Urothelium cell line (cell line): Measurements from ENCODE around the gene FYB2.

Experiments used
- DNase-seq: peaks from one replicate; pipeline ENCODE4 v3.0.0; 2011; ENCODE audit warnings: low spot score, mixed read lengths
- FAIRE-seq: peaks from 2 replicates; lab custom pipeline; 2011; peaks lifted over from hg19 to GRCh38; lab: Jason Lieb, UNC

The FYB2 gene, protein sequence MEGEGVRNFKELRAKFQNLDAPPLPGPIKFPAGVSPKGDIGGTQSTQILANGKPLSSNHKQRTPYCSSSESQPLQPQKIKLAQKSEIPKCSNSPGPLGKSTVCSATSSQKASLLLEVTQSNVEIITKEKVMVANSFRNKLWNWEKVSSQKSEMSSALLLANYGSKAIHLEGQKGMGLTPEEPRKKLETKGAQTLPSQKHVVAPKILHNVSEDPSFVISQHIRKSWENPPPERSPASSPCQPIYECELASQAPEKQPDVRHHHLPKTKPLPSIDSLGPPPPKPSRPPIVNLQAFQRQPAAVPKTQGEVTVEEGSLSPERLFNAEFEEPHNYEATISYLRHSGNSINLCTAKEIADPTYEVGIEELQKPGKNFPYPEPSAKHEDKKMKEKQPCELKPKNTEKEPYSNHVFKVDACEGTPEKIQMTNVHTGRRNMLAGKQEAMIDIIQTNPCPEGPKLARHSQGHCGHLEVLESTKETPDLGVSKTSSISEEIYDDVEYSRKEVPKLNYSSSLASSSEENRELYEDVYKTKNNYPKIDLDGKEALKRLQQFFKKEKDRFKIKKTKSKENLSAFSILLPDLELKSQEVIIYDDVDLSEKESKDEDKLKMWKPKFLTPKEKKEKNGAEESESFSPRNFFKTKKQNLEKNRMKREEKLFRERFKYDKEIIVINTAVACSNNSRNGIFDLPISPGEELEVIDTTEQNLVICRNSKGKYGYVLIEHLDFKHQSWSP

DNA sequence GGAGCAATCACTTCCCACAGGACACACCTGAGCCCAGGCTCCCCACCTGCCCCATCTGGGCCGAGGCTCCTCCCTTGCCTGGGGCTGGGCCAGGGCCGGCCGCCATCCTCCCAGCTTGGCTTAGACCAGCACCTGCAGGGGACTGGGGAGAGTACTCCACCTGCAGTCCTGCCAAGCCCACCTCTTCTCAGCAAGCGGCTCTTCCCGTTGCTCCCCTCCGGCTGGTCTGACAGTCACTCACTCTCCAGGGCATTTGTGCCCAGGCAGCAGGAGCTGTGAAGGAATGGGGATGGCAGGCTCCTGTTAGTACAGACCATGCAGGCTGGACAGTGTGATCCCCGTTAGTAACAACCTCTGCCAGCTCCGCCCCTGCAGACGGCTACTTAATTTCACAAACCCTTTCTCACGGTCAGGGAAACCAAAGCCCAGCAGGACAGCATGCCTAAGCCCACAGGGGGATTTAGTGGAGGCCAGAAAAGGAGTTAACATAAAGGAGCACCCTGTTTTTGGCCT, at the start of gene FYB2:
TSS of gene FYB2 (minus strand) at position 18 of the 513 bp plus-strand sequence. CDS start 114 bp downstream, outside the sequence.
- DNase-seq (no peak), FAIRE-seq (no peak)

DNA sequence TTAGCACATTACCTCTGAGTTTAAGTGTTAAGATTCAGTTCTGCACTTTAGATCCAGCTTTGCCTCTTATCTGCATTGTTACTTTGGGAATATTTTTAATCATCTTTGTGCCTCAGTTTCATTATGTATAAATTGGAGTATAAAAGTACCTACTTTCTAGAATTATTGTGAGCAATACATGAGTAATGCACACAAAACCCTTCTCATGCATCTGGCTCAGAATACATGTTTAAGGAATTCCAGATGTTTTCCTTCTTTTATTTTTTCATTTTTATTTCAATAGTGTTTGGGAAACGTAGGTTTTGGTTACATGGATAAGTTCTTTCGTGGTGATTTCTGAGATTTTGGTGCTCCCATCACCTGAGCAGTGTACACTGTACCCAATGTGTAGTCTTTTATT, 49.6 kb upstream of the FYB2 start:
- no peak for DNase-seq

DNA sequence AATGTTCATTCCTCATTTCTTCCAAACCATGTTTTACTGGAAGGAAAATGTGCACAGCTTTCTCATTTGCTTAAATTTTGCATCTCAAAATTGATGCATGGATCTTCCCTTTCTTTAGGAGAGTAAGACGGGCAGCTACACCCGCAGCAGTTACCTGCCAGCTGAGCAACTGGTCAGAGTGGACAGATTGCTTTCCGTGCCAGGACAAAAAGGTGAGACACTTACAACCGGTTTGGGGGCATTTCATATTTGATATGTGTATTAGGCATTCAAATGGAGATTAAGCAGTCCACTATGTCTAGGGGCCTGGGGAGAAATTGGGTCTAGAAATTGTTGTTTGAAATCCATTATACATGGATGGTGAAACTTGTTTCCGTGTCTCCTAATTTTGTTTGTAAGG, 48.3 kb upstream of the FYB2 start:
- no peak for DNase-seq
- no peak for FAIRE-seq

More for the DNA sequence above, 49.6 kb upstream of the FYB2 start:
- FAIRE-seq, result no peak

DNA sequence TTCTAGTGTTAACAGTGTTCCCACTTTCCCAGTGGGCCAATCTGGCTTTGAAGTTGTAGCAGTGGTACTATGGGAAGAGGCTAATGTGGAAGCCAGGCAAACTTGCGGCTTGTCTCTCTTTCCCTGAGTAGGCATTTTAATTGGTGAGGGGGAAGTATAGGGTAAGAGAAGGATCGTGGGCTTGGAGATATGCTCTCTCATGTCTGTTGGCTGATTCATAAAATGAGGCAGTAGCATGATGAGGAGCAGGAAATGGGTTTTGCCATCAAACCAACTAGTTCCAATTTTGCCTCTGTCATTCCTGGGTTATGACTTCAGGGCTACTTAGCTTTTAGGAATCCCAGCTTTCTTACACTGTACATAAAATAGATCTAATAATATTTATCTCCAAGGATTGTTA, 47.5 kb upstream of the FYB2 start:
- peak; percentile 5 for DNase-seq
- no peak for FAIRE-seq

- no peak for FAIRE-seq
- DNase-seq, result no peak
Measured at GRCh38 chr1:56864430-56864829, 45.2 kb upstream of the FYB2 start.

- DNase-seq (no peak), FAIRE-seq (no peak)
Measured at GRCh38 chr1:56863265-56863992, 44.2 kb upstream of the FYB2 start.

DNA sequence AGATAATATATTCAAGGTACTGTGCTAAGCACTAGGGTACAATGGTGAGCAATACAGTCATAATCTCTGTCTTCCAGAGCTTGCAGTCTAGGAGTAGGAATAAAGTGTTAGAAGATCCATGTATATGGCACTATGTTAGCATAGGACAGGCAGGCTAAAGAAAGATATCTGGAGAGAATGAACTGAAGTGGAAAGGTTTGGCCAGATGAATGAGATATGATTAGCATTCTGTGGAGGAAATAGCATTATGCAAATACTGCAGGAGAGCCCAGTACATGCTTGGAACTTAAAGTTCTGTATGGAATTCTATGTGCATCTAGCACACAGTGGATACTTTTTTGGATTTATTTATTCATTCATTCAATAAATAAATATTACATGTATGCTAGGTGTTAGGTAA, 40.1 kb upstream of the FYB2 start:
- FAIRE-seq, result no peak
- DNase-seq, result no peak

DNA sequence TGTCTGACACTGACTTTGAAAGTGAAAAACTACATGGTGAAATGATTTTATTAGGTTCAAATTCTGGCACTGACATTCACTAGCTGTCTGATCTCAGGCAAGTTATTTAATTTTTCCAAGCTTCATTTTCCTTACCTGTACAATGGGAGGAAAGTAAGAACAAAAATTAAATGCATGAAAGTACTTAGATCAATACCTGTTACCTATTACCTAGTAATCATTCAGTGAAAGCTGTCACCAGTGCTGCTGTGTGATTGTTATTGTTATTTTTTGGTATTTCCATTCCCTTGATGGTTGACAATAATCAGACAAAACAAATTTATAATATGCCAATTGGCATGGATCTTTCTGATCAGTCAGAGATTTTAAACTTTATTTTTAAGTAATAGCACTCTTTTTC, 37.0 kb upstream of the FYB2 start:
- FAIRE-seq, result no peak

GRCh38 chr1:56855190-56855589, 36.0 kb upstream of the FYB2 start:
- no peak for FAIRE-seq
- DNase-seq, result no peak

More for the DNA sequence above, 37.0 kb upstream of the FYB2 start:
- DNase-seq, result no peak

DNA sequence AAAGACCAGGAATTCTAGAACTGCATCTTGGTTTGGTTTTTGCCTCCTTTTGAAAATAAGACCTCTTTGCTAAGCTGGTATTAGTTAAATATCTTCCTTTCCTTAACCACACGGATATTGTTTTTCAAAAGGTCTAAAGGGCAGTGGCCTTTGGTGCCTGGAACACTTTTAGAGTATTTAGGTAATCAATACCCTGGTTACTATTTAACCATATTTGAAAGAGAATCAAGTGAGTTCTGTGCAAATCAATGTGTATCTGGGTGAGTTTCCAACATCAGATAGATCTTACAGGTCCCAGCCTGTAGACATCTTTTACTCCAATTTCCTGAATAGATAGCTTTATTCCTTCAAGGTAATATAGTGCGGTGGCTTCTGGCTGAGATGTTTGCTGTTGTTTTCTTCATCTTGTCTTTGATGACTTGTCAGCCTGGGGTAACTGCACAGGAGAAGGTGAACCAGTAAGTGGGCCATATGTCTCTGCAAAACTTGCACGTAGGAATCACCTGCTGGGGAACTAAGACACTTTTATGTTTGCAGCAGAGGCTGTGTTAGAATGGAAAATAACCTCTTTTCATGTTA, 35.4 kb upstream of the FYB2 start, which contains the start of gene C8A:
TSS of gene C8A (plus strand) at position 277 of the 579 bp plus-strand sequence. CDS start at position 382, 105 bp downstream.
- no peak for DNase-seq
- no peak for FAIRE-seq

DNA sequence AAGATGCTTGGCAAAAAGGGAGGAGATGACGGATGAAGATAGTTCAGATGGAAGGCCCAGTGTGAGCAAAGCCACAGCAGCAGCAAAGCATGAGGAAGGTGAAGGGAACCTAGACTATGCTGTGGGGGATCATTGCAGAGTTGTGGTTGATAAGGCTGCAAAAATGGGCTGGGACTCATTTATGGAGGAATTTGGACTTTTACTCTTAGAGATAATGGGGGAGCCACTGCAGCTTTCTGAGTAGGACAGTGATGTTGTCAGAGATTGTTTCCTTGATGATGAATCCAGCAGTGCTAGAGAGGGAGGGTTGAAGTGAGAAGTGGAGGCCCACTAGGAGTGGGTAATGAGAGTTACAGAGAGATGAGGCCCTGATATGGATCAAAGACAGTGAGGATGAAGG, 33.3 kb upstream of the FYB2 start:
- FAIRE-seq, result no peak
- no peak for DNase-seq

DNA sequence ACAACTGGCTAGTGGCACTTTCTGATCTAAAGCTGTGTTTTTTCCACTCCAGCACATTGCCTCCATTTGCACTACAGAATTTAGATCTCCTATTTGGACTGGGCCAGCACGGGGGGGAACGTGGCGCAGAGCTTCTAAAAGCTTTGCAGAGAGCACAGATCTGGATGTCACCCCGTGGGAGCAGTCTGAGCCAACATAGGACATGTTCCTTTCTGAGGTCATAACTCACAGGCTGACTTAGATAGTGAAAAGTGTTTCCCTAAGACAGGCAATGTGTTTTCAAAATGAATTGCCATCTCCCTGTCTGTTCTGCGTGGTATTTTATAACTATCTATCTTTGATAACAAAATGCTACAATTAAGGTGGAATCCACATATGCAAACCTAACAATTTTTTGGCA, 31.7 kb upstream of the FYB2 start:
- DNase-seq (no peak), FAIRE-seq (no peak)

DNA sequence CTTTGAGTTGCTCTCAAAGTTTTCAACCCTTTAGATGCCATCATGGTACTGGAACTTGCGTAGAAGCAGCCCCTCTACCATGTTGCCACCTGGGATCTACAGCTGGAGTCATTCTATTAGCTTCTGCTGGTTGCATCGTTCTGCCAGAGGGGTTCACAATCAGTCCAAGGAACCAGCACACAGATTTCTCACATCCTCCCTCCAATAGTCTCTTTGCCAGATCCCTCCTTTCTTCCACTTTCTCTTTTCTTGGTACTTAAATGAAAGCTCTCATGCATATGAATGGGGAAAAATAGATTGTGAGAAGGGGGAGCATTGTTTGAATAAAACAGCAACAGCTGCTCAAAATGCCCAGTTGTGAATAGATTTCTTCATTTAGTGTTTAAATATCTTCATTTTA, 31.2 kb upstream of the FYB2 start:
- no peak for FAIRE-seq
- no peak for DNase-seq

DNA sequence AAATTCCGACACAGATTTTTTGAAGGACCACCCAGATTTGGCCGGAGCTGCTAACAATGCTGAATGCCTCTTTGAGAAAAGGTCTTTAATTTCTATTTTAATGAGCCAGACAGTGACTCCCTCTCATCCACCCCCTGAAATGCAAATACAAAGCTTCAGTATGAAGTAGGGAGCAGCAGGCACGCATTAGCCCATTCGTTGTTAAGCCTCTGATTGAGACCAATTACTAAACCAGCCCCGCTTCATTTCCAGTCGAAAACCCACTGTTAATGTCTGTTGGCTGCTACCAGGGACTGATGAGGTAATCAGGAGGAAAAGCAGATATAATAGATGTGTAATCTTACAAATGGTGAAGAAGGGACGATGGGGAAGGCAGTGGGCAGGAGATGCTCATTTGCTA, 30.5 kb upstream of the FYB2 start:
- DNase-seq (no peak), FAIRE-seq (no peak)

DNA sequence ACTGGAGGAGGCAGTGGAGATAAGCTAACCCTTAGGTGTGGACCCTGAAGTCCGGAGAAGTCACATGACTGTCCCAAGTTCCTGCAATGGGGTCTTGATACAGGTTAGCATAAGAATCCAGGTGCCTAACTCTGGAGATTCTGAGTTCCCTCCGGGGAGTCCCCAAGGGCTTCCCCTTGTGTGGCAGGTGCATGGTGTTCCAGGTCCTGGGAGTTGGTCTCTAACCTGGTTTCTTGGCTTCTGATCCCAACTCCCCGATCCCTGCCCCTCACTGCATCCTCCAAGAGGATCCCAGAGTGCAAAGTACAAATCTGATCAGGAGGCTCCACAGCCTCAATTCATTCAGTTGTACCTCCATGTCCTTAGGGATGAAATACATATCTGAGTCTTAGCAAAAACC, 26.1 kb upstream of the FYB2 start:
- DNase-seq (no peak), FAIRE-seq (no peak)

GRCh38 chr1:56844545-56845136, 25.4 kb upstream of the FYB2 start:
- FAIRE-seq, result no peak
- no peak for DNase-seq

GRCh38 chr1:56843544-56843943, 24.3 kb upstream of the FYB2 start:
- no peak for DNase-seq
- FAIRE-seq, result no peak

- no peak for FAIRE-seq
- DNase-seq, result no peak
Measured at GRCh38 chr1:56838759-56839158, 19.6 kb upstream of the FYB2 start.

- no peak for DNase-seq
- FAIRE-seq, result no peak
Measured at GRCh38 chr1:56837244-56837939, 18.2 kb upstream of the FYB2 start.

DNA sequence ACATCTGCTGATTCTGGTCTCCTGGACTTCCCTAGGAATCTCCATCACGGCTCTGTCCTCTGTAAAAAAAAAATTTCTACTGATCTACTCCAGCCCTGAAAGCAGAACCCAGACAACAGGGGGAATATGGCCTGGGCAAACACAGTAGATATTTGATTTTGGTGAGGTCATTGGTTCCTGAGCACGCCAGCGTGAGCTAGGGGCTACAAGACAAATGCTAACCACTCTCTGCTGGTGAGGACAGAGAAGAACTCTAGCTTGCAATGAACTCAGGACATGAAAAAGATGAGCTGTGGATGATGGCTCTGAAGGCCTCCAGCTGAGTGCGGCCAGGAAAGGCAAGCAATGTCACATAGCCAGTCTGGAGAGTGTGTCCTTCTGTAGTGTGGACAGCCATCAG, 17.2 kb upstream of the FYB2 start:
- DNase-seq (no peak), FAIRE-seq (no peak)
